ENCODE data around the gene CDH8. TPM values are rescaled to one million over a fixed set of nuclear protein-coding genes. Genes with fewer than 3 reads are reported as not detected.

The CDH8 gene
- total RNA-seq, 1 donor from 2014 or later, result 8.0 TPM

GRCh38 chr16:61659936-61660335, 376.3 kb downstream of the CDH8 start:
- H3K27me3 Mint-ChIP-seq, result no peaks in the 10 kb centered on the region
- no peaks in the 10 kb centered on the region for H3K9me3 Mint-ChIP-seq
- no peak for TF ChIP-seq CTCF (conservative IDR thresholded peaks at IDR 0.05)

DNA sequence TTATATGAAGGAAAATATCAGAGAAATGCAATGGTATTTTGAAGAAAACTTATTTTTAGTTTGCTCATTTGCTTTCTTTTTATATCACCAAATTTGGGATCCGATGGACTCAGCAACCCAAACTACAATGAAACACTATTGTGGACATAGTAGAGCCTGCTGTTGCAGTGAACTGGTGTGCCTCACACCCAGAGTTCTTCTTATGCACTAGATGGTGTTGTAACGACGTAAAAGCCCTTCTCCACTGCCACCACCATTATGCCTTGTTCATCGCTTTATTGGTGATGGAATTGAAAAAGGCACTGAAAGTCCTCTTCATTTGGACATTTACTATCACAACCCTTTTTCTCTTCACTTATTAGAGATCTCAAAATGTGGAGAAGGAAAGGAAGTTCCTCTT, 381.3 kb downstream of the CDH8 start:
- H3K4me3 Mint-ChIP-seq, result no peak overlapping the region
- no peaks in the 10 kb centered on the region for H3K27me3 Mint-ChIP-seq
- no peaks in the 10 kb centered on the region for H3K4me1 Mint-ChIP-seq (ENCODE audit: unreplicated experiment)
- no peaks in the 10 kb centered on the region for H3K36me3 Mint-ChIP-seq
- no peak for DNase-seq (ENCODE audit: extremely low spot score, unreplicated experiment)
- TF ChIP-seq CTCF (conservative IDR thresholded peaks at IDR 0.05), result no peak
- H3K9me3 Mint-ChIP-seq, result no peaks in the 10 kb centered on the region
- no peak overlapping the region for H3K27ac Mint-ChIP-seq

More at GRCh38 chr16:61659936-61660335, 376.3 kb downstream of the CDH8 start:
- Mint-ChIP-seq H3K4me1 (ENCODE audit: unreplicated experiment) (no peaks in the 10 kb centered on the region), H3K27ac (no peak overlapping the region), H3K36me3 (no peaks in the 10 kb centered on the region), H3K4me3 (no peak overlapping the region)
- no peak for DNase-seq (ENCODE audit: extremely low spot score, unreplicated experiment)

DNA sequence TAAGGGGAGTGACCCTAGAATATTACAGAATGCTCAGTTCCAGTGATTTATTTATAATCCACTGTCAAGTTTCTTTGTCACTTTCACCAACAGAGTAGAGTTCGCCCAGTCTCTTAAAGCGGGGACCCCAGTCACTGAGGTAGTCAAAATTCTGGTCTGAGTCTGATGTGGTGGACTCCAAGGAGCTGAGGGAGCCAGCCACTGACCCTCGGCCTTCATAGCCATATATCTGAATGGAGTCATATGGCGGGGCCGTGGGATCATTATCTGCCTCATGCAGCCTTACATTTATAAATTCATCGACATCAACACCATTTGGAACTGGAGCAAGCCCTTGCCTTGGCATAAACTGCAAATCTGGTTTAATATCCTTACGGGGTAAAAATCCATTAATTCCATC, 382.7 kb downstream of the CDH8 start:
- Mint-ChIP-seq H3K36me3 (no peaks in the 10 kb centered on the region), H3K27me3 (no peaks in the 10 kb centered on the region), H3K4me3 (no peak overlapping the region), H3K4me1 (ENCODE audit: unreplicated experiment) (no peaks in the 10 kb centered on the region), H3K9me3 (no peaks in the 10 kb centered on the region), H3K27ac (no peak overlapping the region)
- TF ChIP-seq CTCF (conservative IDR thresholded peaks at IDR 0.05), result no peak
- DNase-seq (ENCODE audit: extremely low spot score, unreplicated experiment), result no peak

DNA sequence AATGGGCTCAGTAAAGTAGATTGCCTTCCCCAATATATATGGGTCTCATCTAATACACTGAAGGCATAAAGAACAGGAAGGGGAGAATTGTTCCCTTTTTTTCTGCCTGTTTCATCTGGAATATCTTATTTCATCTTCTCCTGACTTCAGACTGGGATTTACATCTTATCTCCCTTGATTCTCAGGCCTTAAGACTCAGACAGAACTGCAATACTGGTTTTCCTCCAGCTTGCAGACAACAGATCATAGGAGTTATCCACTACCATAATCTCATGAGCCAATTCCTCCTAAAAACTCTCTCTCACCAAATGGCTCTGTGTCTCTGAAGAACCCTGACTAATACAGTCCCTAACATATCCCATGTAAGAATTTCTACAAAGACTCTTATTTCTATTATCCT, 390.7 kb downstream of the CDH8 start:
- H3K4me1 Mint-ChIP-seq (ENCODE audit: unreplicated experiment), result no peaks in the 10 kb centered on the region
- no peaks in the 10 kb centered on the region for H3K36me3 Mint-ChIP-seq
- TF ChIP-seq CTCF (conservative IDR thresholded peaks at IDR 0.05), result no peak
- H3K27ac Mint-ChIP-seq, result no peak overlapping the region
- no peaks in the 10 kb centered on the region for H3K9me3 Mint-ChIP-seq
- no peak for DNase-seq (ENCODE audit: extremely low spot score, unreplicated experiment)
- H3K27me3 Mint-ChIP-seq, result no peaks in the 10 kb centered on the region
- no peak overlapping the region for H3K4me3 Mint-ChIP-seq

DNA sequence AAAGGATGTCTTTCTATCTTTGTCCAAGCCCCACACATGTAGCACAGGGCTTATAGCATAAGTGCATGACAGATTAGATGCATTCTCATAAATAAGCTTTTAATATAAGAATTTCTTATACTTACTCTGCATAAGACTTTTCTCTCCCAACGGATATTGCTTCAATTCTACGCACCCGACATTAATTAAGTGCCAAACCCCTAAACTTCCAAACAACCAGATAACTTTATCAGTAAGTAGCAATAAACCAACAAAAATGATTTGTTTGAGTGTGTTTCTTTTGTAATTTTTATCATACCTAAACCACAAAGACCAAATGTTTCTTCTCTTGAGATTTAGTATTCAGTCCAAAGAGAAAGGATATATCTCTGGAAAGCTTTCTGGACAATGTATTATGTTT, 391.5 kb downstream of the CDH8 start:
- H3K27ac Mint-ChIP-seq, result no peak overlapping the region
- no peaks in the 10 kb centered on the region for H3K27me3 Mint-ChIP-seq
- DNase-seq (ENCODE audit: extremely low spot score, unreplicated experiment), result no peak
- no peaks in the 10 kb centered on the region for H3K4me1 Mint-ChIP-seq (ENCODE audit: unreplicated experiment)
- H3K36me3 Mint-ChIP-seq, result no peaks in the 10 kb centered on the region
- no peak overlapping the region for H3K4me3 Mint-ChIP-seq
- H3K9me3 Mint-ChIP-seq, result no peaks in the 10 kb centered on the region
- no peak for TF ChIP-seq CTCF (conservative IDR thresholded peaks at IDR 0.05)

GRCh38 chr16:61617219-61617783, 418.9 kb downstream of the CDH8 start:
- Mint-ChIP-seq H3K9me3 (no peaks in the 10 kb centered on the region), H3K4me3 (no peak overlapping the region), H3K27me3 (no peaks in the 10 kb centered on the region), H3K27ac (no peak overlapping the region), H3K36me3 (no peaks in the 10 kb centered on the region), H3K4me1 (ENCODE audit: unreplicated experiment) (no peaks in the 10 kb centered on the region)
- TF ChIP-seq CTCF (conservative IDR thresholded peaks at IDR 0.05), result no peak
- DNase-seq (ENCODE audit: extremely low spot score, unreplicated experiment), result no peak
